OCI-LY3 (cell line): Measurements from ENCODE around the gene CD38.

Source experiments
- EZH2phosphoT487 ChIP-seq: fragments of 200-600 bp; shearing (Covaris generic); IDR thresholded peaks from 2 replicates; pipeline ENCODE4 v1.6.1; 2018; ENCODE audit warnings: antibody characterized with exemption, mixed run types, low read depth
- TF ChIP-seq, protein P1 (sequence below): fragments of 200-600, 300-600 bp; sonication (generic); IDR thresholded peaks from 2 replicates; pipeline ENCODE4 v1.5.1; 2014; ENCODE audit warnings: antibody characterized with exemption, low read length, low read depth

DNA sequence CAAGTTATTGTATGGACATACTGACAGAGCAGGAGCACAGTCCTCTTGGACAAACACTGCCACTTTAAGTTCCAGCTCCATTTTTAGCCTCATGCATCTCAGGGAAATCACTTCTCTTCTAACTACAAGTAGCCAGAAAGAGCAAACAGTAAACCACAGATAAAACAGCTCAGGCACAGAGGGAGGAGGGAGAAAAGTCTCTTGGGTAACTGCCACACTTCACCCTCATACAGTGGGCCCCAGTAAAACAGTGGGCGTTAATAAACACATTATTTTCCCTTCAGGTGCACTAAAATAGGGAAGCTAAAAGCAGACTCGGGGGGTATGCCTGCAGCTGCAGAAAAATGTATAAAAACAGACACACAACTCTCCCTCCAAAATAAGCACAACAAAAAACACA is 21.6 kb downstream of the CD38 start:
- TF ChIP-seq, protein P1, sequence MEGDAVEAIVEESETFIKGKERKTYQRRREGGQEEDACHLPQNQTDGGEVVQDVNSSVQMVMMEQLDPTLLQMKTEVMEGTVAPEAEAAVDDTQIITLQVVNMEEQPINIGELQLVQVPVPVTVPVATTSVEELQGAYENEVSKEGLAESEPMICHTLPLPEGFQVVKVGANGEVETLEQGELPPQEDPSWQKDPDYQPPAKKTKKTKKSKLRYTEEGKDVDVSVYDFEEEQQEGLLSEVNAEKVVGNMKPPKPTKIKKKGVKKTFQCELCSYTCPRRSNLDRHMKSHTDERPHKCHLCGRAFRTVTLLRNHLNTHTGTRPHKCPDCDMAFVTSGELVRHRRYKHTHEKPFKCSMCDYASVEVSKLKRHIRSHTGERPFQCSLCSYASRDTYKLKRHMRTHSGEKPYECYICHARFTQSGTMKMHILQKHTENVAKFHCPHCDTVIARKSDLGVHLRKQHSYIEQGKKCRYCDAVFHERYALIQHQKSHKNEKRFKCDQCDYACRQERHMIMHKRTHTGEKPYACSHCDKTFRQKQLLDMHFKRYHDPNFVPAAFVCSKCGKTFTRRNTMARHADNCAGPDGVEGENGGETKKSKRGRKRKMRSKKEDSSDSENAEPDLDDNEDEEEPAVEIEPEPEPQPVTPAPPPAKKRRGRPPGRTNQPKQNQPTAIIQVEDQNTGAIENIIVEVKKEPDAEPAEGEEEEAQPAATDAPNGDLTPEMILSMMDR: no peak
- no peak for TF ChIP-seq EZH2phosphoT487
